ENCODE results near the gene HHIPL1. TPM values are rescaled to one million over a fixed set of nuclear protein-coding genes. Genes with fewer than 3 reads are reported as not detected.

HHIPL1 gene
- total RNA-seq, 4 donors from 2014 or later = 2.6 to 3.9 (median 3.1) TPM

DNA sequence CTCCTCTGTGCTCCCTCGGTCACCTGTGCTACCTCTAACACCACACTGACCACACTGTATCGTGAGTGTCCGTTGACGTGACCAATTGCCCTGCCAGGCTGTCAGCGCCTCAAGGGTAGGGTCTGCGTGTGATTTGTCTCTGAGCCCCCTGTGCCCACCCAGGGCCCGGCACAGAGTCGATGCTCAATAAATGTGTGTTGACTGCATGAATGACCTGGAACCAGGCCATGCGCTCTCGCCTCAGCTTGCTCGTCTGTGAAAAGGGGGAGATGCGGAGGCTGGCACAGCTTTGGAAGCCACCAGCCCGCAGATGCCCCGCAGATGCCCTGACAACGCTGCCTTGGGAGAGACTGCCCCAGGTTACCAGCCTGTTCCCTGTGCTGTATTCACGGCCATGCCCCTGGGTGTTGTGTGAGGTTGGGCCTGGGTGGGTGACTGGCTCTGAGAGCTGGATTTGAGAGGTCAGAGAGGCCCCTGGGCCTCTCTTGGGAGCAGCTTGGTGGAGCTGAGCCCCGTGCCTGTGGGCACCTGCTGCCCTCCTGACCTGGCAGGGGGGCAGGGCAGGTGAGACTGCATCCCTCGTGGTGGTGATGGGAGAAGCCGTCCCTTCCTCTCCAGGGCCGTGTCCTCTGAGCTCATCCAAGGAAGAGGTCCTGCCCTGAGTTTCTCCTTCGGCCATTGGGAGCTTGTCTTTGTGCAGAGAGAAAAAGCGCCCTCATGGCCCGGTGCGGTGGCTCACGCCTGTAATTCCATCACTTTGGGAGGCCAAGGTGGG lies 82.4 kb downstream of the HHIPL1 start:
- TF ChIP-seq EP300 (IDR thresholded peaks at IDR 0.05) (no peak), POLR2A (IDR thresholded peaks at IDR 0.05) (no peak)
- TF ChIP-seq, protein P1, sequence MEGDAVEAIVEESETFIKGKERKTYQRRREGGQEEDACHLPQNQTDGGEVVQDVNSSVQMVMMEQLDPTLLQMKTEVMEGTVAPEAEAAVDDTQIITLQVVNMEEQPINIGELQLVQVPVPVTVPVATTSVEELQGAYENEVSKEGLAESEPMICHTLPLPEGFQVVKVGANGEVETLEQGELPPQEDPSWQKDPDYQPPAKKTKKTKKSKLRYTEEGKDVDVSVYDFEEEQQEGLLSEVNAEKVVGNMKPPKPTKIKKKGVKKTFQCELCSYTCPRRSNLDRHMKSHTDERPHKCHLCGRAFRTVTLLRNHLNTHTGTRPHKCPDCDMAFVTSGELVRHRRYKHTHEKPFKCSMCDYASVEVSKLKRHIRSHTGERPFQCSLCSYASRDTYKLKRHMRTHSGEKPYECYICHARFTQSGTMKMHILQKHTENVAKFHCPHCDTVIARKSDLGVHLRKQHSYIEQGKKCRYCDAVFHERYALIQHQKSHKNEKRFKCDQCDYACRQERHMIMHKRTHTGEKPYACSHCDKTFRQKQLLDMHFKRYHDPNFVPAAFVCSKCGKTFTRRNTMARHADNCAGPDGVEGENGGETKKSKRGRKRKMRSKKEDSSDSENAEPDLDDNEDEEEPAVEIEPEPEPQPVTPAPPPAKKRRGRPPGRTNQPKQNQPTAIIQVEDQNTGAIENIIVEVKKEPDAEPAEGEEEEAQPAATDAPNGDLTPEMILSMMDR (IDR thresholded peaks at IDR 0.05) = no peak
- 86 to 89% methylated on average over 22 of the region's 25 CpGs for WGBS, 2 donors

DNA sequence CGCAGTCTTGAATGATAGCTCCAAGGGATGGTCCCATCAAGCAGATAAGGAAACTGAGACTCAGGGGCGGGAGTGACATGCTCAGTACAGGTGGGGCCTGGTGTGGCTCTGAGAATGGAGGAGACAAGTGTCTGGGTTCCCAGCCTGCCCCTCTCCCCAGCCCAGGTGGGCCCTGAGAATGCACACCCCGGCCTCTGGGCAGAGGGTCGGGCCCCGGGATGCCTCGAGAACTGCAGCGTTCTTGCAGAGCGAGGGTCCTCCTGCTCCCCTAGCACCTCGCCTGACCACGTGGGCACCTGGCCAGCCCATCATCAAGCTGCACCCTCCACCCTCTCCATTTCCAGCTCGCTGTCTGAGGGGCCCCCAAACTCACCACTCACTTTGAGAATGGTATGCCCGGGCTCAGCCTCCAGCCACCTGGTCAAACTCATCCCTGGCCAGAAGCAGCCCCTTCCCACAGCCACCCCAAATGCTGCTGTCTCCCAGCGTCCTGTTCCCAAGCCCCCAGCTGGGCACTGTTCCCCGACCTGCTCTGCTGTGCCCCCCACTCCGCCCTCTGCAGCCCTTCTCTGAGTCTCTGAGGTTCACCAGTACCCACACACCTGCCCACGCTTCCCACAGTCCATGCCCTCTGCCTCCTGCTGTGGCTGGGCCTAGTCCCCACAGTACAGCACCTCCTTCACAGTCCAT lies 83.4 kb downstream of the HHIPL1 start:
- WGBS, 2 donors = 90 to 91% methylated on average over 15 to 16 of the region's 16 CpGs
- Histone ChIP-seq H3K27ac (no peak overlapping the region), H3K36me3 (no peaks in the 10 kb centered on the region), H3K4me1 (peaks cover 0 to 35% (median 5%) of the 10 kb centered on the region in 4 donors), H3K4me3 (no peak overlapping the region), H3K27me3 (peaks cover 0 to 13% of the 10 kb centered on the region in 2 donors), H3K9me3 (no peaks in the 10 kb centered on the region)
- TF ChIP-seq, protein P1 (IDR thresholded peaks at IDR 0.05) = no peak
- TF ChIP-seq POLR2A (IDR thresholded peaks at IDR 0.05) (no peak), EP300 (IDR thresholded peaks at IDR 0.05) (no peak)
- no peak for DNase-seq (ENCODE audit: low spot score in 2 of 2)

More for the DNA sequence above, 82.4 kb downstream of the HHIPL1 start:
- DNase-seq (ENCODE audit: low spot score in 2 of 2) = no peak
- Histone ChIP-seq H3K36me3 (no peaks in the 10 kb centered on the region), H3K27ac (no peak overlapping the region), H3K4me1 (peaks cover 0 to 26% (median 5%) of the 10 kb centered on the region in 4 donors), H3K4me3 (no peak overlapping the region), H3K9me3 (no peaks in the 10 kb centered on the region), H3K27me3 (peaks cover 0 to 13% of the 10 kb centered on the region in 2 donors)

DNA sequence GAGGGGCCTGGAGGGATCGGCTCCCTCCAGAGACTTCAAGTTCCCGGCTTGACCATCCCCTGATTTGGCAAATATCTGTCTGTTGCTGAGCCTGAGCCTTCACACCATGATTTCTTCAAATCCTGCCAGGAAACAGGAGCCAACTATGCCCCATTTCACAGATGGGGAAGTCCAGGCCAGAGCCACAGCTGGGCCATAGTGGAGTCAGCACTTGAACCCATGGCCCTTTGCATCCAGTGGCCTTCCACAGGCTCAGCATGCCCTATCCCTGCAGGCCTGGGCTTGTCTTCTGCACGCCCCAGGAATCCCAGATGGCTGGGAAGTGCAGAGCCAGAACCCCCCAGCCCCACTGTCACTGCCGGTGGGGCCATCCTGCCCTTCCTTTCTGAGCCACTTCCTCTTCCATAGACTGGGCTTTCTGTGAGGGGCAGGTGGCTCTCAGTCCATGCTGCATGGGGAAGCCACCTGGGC lies 84.1 kb downstream of the HHIPL1 start:
- DNase-seq (ENCODE audit: low spot score in 2 of 2) = no peak
- 68 to 81% methylated on average over 4 of the region's 4 CpGs for WGBS, 2 donors
- Histone ChIP-seq H3K27ac (no peak overlapping the region), H3K9me3 (no peaks in the 10 kb centered on the region), H3K36me3 (no peaks in the 10 kb centered on the region), H3K4me3 (no peak overlapping the region), H3K27me3 (peaks cover 0 to 13% of the 10 kb centered on the region in 2 donors), H3K4me1 (peaks cover 0 to 42% (median 6%) of the 10 kb centered on the region in 4 donors)
- TF ChIP-seq, protein P1 (IDR thresholded peaks at IDR 0.05) = no peak
- no peak for TF ChIP-seq POLR2A (IDR thresholded peaks at IDR 0.05)
- no peak for TF ChIP-seq EP300 (IDR thresholded peaks at IDR 0.05)

Other genes starting within 250 kb of the HHIPL1 start
- 100 to 1,000 TPM in 1 of 4 donors, 10 to 100 TPM in 3; 63.3 to 118 (median 80.6) TPM for gene SETD3, start 164.3 kb upstream of the HHIPL1 start, total RNA-seq
- gene CCNK, start 163.7 kb upstream of the HHIPL1 start, total RNA-seq = 10 to 100 TPM; 16.5 to 29.1 (median 21.4) TPM
- gene CCDC85C, start 40.9 kb upstream of the HHIPL1 start, total RNA-seq = 1 to 10 TPM in 2 of 4 donors, under 1 TPM in 2; 0.60 to 4.6 (median 1.8) TPM
- gene CYP46A1, start 39.2 kb downstream of the HHIPL1 start, total RNA-seq = 1 to 10 TPM; 1.2 to 3.7 (median 1.4) TPM
- 10 to 100 TPM; 32.4 to 82.8 (median 55.2) TPM for gene EML1, start 148.3 kb downstream of the HHIPL1 start, total RNA-seq

Data from tibial nerve (tissue), 4 donors.